Measurements from ENCODE around the gene SEH1L.

Gene SEH1L

DNA sequence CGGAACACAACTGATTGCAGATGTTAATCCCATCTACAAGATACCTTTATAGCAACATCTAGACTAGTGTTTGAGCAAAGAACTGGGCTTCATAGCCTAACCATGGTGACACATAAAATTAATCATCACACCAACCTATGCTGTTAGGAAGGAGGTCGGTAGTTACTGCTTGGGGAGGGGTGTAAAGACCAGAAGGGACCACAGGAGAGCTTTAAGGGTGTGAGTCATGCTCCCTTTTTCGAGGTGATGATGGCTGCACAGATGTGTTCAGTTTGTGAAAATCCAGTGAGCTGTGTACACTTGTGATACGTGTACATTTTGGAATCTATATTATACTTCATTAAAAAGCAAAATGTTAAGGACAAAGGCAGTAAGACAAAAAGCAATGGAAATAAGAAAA lies 4.6 kb upstream of the SEH1L start:
- no peak overlapping the region for H3K4me3 ChIP-seq (ENCODE audit: low read depth, low read length)
- TF ChIP-seq, protein P1, sequence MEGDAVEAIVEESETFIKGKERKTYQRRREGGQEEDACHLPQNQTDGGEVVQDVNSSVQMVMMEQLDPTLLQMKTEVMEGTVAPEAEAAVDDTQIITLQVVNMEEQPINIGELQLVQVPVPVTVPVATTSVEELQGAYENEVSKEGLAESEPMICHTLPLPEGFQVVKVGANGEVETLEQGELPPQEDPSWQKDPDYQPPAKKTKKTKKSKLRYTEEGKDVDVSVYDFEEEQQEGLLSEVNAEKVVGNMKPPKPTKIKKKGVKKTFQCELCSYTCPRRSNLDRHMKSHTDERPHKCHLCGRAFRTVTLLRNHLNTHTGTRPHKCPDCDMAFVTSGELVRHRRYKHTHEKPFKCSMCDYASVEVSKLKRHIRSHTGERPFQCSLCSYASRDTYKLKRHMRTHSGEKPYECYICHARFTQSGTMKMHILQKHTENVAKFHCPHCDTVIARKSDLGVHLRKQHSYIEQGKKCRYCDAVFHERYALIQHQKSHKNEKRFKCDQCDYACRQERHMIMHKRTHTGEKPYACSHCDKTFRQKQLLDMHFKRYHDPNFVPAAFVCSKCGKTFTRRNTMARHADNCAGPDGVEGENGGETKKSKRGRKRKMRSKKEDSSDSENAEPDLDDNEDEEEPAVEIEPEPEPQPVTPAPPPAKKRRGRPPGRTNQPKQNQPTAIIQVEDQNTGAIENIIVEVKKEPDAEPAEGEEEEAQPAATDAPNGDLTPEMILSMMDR (IDR thresholded peaks at IDR 0.05; ENCODE audit: low read depth, low read length, missing control alignments): no peak
- DNase-seq (ENCODE audit: low read depth): no peak

DNA sequence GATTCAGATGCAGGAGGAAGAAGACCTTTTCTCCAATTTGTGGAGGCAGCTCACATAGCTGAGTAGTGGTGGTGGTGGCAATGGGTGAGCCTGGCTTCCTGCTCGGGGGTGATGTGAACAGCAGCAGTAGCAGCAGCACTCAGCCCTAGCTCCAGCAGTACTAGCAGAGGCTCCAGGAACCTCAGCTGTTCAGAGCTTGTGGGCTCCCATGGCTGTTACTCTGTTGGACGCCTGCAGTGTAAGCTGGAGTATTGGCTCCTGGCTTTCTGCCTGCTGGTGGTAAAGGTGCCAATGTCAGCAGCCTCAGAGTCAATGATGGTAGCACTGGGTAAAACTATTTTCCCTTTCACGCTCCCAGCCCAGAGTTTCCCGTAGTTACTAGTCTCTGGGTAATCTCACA lies 3.1 kb upstream of the SEH1L start:
- TF ChIP-seq, protein P1 (IDR thresholded peaks at IDR 0.05; ENCODE audit: low read depth, low read length, missing control alignments): no peak
- no peak overlapping the region for H3K4me3 ChIP-seq (ENCODE audit: low read depth, low read length)
- DNase-seq (ENCODE audit: low read depth): no peak

DNA sequence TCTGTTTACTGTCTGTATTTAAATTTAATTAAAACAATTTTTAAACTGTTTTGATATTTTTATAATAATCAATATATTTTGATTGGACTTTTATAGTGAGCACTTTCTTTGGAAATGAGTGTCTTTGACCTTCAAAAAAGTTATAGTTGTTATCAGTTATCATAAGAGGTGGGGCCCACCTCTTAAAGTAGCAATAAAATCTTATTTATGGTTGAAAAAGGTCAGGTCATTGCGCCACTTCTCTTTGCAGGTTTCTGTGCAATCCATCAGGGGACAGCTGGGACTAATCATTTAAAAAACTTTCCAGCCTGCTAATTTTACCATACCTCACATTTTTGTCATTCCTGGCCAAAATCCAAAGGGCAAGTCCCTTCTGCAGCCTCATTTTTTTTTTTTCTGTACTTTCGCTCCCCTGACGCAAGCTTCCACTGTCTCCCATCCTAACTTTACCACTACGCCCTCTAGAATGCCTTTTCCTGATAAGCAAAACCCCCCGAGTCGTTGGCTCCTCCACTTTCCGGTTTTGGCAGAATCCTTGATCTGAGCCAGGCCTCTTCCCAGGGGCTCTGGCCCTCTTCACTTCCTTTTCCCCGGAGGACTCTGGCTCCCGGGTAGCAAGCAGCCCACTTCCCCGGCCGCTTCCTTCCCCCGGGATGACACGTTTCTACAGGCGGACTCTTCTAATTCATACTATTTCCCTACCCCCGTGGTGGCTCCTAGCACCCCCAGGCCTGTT lies 1.1 kb upstream of the SEH1L start:
- peak overlapping the region; percentile 77 for H3K4me3 ChIP-seq (ENCODE audit: low read depth, low read length)
- TF ChIP-seq, protein P1 (IDR thresholded peaks at IDR 0.05; ENCODE audit: low read depth, low read length, missing control alignments): no peak
- DNase-seq (ENCODE audit: low read depth): no peak

DNA sequence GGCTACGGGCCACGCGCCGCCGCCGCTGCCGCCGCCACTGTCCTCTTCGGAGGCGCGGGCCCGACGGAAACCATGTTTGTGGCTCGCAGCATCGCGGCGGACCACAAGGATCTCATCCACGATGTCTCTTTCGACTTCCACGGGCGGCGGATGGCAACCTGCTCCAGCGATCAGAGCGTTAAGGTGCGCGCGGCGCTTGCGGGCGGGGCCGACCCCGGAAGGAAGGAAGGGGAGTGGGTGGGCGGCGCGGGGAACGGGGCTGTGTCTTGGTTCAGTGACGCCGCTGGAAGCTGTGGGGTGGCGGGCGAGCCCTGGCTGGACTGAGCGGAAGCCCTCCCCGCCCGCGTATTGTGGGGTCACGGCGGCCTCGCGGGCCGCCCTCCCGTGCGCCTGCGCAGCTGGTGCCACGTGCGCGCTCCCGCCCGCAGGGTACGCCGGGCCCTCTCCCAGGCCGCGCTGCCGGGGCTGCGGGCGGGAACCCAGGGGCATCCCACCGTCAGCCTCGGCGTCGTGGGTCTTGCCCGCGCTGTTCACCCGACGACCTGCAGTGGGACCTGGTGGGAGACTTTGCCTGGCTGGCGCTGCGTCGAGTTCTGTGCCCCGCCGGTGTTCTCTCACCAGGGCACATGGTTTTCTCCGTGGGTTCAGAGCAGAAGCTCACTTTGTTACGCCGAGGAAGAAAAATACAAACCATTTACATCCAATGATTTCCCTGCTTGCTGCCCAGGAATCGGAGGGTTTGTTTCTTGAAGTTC lies 416 bp downstream of the SEH1L start:
- DNase-seq (ENCODE audit: low read depth): peak; percentile 85
- peak overlapping the region; percentile 82 for H3K4me3 ChIP-seq (ENCODE audit: low read depth, low read length)
- TF ChIP-seq, protein P1 (IDR thresholded peaks at IDR 0.05; ENCODE audit: low read depth, low read length, missing control alignments): no peak

DNA sequence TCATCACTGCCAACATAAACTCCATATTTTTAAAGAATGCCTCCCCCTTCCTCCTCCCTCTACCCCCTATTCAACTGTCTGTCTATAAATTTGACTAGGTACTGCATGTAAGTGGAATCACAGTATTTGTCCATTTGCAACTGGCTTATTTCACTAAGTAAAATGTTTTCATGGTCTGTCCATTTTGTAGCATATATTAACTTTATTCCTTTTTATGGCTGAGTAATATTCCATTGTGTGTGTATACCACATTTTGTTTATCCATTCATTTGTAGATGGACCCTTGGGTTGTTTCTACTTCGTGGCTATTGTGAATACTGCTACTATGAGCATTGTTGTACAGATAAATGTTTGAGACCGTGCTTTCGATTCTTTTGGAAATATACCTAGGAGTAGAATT lies 10.7 kb downstream of the SEH1L start:
- no peak for DNase-seq (ENCODE audit: low read depth)
- no peak overlapping the region for H3K4me3 ChIP-seq (ENCODE audit: low read depth, low read length)
- TF ChIP-seq, protein P1 (IDR thresholded peaks at IDR 0.05; ENCODE audit: low read depth, low read length, missing control alignments): no peak

DNA sequence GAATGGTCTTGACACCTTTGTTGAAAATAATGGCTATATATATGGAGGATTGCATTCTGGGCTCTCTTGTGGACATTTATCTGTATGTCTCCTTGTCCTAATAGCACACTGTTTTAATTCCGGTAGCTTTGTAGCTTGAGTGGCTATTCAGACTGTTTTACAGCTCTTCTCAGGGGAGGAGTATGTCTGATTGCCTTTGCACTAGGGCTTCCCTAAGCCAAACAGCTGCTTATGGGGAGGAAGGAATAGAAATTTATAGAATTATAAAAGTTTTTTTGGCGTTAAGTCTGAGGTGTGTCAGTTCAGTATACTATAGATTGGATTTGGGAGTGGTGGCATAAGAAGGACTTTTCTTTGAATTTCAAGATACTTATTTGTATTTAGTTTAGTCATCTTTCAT lies 12.6 kb downstream of the SEH1L start:
- no peak for DNase-seq (ENCODE audit: low read depth)
- TF ChIP-seq, protein P1 (IDR thresholded peaks at IDR 0.05; ENCODE audit: low read depth, low read length, missing control alignments): no peak
- H3K4me3 ChIP-seq (ENCODE audit: low read depth, low read length): no peak overlapping the region

All from GM12864 (cell line).